ENCODE results near the gene ITGB2. TPM values are rescaled to one million over a fixed set of nuclear protein-coding genes. Genes with fewer than 3 reads are reported as not detected.
A peak's percentile ranks its signal among the peaks of the same experiment; 100 is the strongest.

The ITGB2 gene
- polyA plus RNA-seq, 3 donors from 2014 or later: 1,416 to 2,161 (median 1,452) TPM

DNA sequence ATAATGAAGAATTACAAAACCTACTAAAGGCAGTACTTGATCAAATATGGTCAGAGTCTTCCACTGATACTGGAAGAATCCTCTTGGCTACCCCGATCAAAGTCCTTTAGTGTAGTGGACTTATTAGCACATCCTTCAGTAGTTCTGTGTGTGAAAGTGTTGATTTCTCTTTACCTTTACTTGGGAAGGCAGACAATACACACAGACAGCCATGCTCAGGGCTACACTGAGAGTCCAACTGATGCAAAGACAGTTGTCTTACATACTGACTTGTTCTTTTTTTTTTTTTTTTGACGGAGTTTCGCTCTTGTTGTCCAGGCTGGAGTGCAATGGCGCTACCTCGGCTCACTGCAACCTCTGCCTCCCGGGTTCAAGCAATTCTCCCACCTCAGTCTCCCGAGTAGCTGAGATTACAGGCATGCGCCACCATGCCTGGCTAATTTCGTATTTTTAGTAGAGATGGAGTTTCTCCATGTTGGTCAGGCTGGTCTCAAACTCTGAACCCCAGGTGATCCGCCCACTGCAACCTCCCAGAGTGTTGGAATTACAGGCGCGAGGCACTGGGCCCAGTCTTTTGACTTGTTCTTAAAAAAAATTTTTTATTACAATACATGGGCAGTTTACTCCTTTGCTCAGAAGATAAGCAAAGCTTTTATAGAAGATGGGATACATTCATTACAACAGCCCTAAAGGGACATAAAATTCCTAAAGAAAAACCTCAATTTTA lies 43.7 kb downstream of the ITGB2 start:
- DNase-seq: no peak
- Mint-ChIP-seq H3K27me3 (ENCODE audit: low read depth in 3 of 3) (peaks cover 15 to 25% (median 17%) of the 10 kb centered on the region in 3 donors), H3K27ac (no peak overlapping the region), H3K36me3 (no peaks in the 10 kb centered on the region), H3K4me3 (peak overlapping the region in 1 of 5 donors; percentile 28), H3K4me1 (peaks cover 43 to 49% of the 10 kb centered on the region in 2 donors), H3K9me3 (no peaks in the 10 kb centered on the region)

- peaks cover 45 to 51% of the 10 kb centered on the region in 2 donors for H3K4me1 Mint-ChIP-seq
- peak overlapping the region; percentile 88 to 93 (median 92) for H3K4me3 Mint-ChIP-seq
- peaks cover 15 to 25% (median 20%) of the 10 kb centered on the region in 3 donors for H3K27me3 Mint-ChIP-seq (ENCODE audit: low read depth in 3 of 3)
- H3K27ac Mint-ChIP-seq: peak overlapping the region; percentile 84 to 96 (median 92)
- no peaks in the 10 kb centered on the region for H3K9me3 Mint-ChIP-seq
- peak in 2 of 3 donors; percentile 31 to 32 for DNase-seq
- no peaks in the 10 kb centered on the region for H3K36me3 Mint-ChIP-seq
Observed at GRCh38 chr21:44875316-44875700, 45.4 kb downstream of the ITGB2 start.

DNA sequence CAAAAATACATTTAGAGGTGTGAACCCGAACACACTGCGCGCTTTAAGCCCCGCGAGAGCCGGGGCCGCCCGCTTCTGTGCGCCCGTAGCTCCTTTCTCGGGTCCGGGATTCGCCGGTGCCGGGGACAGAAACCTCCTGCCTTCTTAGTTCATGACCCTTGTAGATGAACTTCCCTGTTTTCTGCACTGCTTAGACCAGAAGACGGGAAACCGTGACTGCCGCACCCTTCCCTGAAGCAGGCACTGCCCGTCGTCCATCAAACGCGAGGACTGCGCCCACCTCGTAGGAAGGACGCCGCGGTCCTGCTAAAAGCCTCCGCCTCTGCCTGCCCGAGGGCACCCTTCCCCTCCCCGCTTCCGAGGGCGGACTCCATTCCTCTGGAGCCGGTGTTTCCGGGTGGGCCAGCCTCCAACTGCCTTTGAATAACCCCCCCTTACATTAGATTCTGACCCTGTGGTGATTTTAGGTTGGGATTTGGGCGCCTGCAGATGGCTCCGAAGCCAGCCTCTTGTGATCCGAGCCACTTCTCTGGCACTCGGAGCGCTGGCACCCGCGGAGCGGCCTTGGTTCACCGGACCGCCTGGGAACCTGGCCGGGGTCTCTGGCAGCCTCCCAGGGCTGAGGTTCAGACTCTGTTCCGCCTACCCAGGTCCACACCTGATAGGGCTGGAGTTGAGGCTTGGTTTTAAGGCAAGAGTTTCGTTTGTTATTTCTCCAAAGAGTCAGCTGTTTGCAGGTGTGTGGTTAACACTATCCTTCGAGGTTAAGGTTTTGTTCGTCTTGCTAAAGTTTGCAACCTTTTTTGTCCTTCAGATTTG lies 46.0 kb downstream of the ITGB2 start:
- H3K27ac Mint-ChIP-seq: peak overlapping the region; percentile 84 to 96 (median 92)
- no peaks in the 10 kb centered on the region for H3K9me3 Mint-ChIP-seq
- no peaks in the 10 kb centered on the region for H3K36me3 Mint-ChIP-seq
- peaks cover 50 to 57% of the 10 kb centered on the region in 2 donors for H3K4me1 Mint-ChIP-seq
- peak overlapping the region; percentile 88 to 93 (median 92) for H3K4me3 Mint-ChIP-seq
- peak; percentile 55 to 62 (median 61) for DNase-seq
- peaks cover 15 to 25% (median 20%) of the 10 kb centered on the region in 3 donors for H3K27me3 Mint-ChIP-seq (ENCODE audit: low read depth in 3 of 3)

DNA sequence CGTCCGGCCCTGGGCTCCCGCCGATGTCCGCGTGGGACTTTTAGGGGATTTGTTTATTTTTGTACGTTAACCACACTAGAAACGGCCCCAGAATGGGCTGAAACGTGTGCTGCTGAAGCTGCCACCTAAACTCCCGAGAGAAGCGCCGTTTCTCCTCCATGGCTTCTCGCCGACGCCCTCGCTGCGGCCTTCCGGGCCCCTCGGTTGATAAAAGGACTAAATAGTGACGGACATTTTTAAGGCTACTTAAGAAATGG lies 46.5 kb downstream of the ITGB2 start:
- Mint-ChIP-seq H3K27me3 (ENCODE audit: low read depth in 3 of 3) (peaks cover 15 to 25% (median 20%) of the 10 kb centered on the region in 3 donors), H3K9me3 (no peaks in the 10 kb centered on the region), H3K4me3 (peak overlapping the region; percentile 88 to 93 (median 92)), H3K36me3 (no peaks in the 10 kb centered on the region), H3K4me1 (peaks cover 52 to 62% of the 10 kb centered on the region in 2 donors), H3K27ac (peak overlapping the region; percentile 84 to 96 (median 92))
- DNase-seq: no peak

GRCh38 chr21:44873356-44874239 lies 47.1 kb downstream of the ITGB2 start, which contains the start of gene PTTG1IP:
PTTG1IP (minus strand) TSS chr21:44873690; CDS start chr21:44873616, 74 bp downstream.
- Mint-ChIP-seq H3K27ac (peak within 1 kb of the TSS; percentile 84 to 96 (median 94)), H3K9me3 (no peaks in the 10 kb centered on the region), H3K4me1 (peaks cover 58 to 68% of the 10 kb centered on the region in 2 donors), H3K4me3 (peak within 1 kb of the TSS; percentile 94 to 99 (median 95)), H3K36me3 (no peaks in the 10 kb centered on the region), H3K27me3 (ENCODE audit: low read depth in 3 of 3) (peaks cover 15 to 26% (median 20%) of the 10 kb centered on the region in 3 donors)
- peak; percentile 99 to 100 (median 99) for DNase-seq

GRCh38 chr21:44872649-44873355 lies 47.9 kb downstream of the ITGB2 start:
- peak; percentile 48 to 63 (median 59) for DNase-seq

DNA sequence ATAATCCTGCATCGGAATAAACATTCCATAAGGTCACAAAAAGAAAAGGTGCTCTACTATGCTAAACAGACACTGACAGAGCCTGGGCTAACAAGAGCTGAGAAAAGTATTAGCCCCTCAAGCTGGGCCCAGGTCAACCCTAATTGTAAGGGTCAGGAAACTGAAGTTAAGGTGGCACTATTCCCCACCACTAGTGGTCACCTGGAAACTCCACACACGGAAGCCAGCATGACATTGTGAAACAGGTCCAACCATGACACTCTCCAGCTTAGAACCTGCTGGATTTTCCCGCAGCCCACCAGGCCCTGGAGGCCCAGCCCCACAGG lies 48.4 kb downstream of the ITGB2 start:
- Mint-ChIP-seq H3K4me3 (peak overlapping the region; percentile 94 to 99 (median 95)), H3K27ac (peak overlapping the region; percentile 74 to 94 (median 92)), H3K36me3 (peaks cover 0 to 2% (median 0%) of the 10 kb centered on the region in 3 donors), H3K9me3 (no peaks in the 10 kb centered on the region), H3K4me1 (peaks cover 71 to 81% of the 10 kb centered on the region in 2 donors), H3K27me3 (ENCODE audit: low read depth in 3 of 3) (peaks cover 15 to 27% (median 20%) of the 10 kb centered on the region in 3 donors)
- DNase-seq: no peak

More at GRCh38 chr21:44872649-44873355, 47.9 kb downstream of the ITGB2 start:
- Mint-ChIP-seq H3K36me3 (no peaks in the 10 kb centered on the region), H3K27ac (peak overlapping the region; percentile 74 to 94 (median 92)), H3K27me3 (ENCODE audit: low read depth in 3 of 3) (peaks cover 15 to 27% (median 20%) of the 10 kb centered on the region in 3 donors), H3K9me3 (no peaks in the 10 kb centered on the region), H3K4me3 (peak overlapping the region; percentile 94 to 99 (median 95)), H3K4me1 (peaks cover 66 to 76% of the 10 kb centered on the region in 2 donors)

- Mint-ChIP-seq H3K9me3 (no peaks in the 10 kb centered on the region), H3K36me3 (peaks cover 0 to 4% (median 0%) of the 10 kb centered on the region in 3 donors), H3K27me3 (ENCODE audit: low read depth in 3 of 3) (peaks cover 15 to 27% (median 20%) of the 10 kb centered on the region in 3 donors), H3K4me1 (peaks cover 77 to 86% of the 10 kb centered on the region in 2 donors), H3K4me3 (peak overlapping the region; percentile 94 to 99 (median 95)), H3K27ac (peak overlapping the region; percentile 74 to 94 (median 92))
- DNase-seq: no peak
Observed at GRCh38 chr21:44871576-44872269, 49.0 kb downstream of the ITGB2 start.

DNA sequence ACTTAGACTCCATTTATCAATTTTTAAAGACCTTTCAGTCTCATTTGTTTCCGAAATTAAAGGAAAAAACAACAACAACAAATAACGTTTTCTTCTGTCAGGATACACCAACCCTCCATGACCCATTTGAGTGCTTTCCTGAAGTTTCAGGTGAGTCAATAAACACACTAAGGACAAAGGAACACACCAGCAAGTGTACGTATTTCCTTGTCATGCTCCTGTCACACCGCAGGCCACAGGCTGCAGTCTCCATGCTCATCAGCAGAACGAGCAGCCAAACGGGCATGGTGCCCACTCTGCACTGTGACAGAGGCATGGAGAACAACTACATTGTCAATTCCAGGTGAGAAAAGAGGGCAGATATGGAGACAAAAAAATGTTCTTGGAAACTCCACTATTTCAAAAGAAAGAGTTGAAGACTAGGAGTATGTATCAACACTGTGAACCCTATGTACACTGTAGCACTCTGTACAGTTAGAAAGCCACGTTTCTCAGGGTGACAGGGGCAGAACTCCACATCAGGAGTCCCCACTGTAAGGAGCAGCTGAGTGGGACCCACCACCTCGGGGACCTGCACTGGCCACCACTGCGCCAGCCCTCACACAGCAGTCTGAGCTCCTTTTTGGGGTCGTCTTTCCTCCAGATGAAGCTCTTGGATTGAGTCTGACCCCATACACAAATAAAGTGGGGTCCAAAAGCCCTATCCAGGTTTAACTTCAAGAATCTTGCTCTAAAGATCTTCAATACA lies 49.8 kb downstream of the ITGB2 start:
- peak overlapping the region; percentile 56 to 94 (median 83) for H3K27ac Mint-ChIP-seq
- H3K4me1 Mint-ChIP-seq: peaks cover 80 to 87% of the 10 kb centered on the region in 2 donors
- DNase-seq: no peak
- peaks cover 0 to 4% (median 0%) of the 10 kb centered on the region in 3 donors for H3K36me3 Mint-ChIP-seq
- H3K4me3 Mint-ChIP-seq: peak overlapping the region; percentile 40 to 99 (median 94)
- H3K9me3 Mint-ChIP-seq: no peaks in the 10 kb centered on the region
- peaks cover 15 to 27% (median 23%) of the 10 kb centered on the region in 3 donors for H3K27me3 Mint-ChIP-seq (ENCODE audit: low read depth in 3 of 3)

DNA sequence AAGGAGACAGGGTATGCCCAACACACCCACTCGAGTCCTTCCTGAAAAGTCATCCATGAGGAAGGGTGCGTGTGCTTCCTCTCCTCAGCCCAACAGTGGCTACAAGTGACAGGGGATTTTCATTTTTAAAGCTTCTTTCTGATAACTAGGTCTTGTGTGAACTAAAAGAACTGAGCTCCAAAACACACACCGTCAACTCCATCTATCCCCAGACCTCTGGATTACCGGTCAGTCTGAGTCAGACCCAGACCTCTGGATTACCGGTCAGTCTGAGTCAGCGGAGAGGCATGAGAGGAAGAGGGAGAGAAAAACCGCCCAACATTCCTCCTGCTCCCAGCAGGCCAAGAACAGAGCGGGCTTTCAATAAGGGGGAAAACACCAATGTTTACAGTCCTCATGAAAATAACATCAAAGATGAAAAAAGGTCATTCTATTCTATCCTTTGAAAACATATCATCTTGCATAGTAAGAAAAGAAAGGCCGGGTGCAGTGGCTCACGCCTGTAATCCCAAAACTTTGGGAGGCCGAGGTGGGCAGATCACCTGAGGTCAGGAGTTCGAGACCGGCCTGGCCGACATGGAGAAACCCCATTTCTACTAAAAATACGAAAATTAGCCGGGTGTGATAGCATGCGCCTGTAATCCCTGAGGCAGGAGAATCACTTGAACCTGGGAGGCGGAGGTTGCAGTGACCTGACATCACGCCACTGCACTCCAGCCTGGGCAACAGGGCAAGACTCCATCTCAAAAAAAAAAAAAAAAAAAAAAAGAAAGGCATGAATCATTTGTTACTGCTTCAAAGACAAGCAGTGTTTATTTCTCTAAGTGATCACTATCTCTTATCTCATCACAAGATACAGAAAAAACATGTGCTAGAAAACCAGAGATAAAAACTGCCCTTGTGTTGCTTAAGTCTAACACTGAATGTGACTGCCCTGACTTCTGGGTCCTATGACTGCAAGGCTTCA lies 50.6 kb downstream of the ITGB2 start:
- Mint-ChIP-seq H3K36me3 (peaks cover 0 to 6% (median 0%) of the 10 kb centered on the region in 3 donors), H3K27me3 (ENCODE audit: low read depth in 3 of 3) (peaks cover 10 to 24% (median 20%) of the 10 kb centered on the region in 3 donors), H3K27ac (peak overlapping the region; percentile 48 to 78 (median 64)), H3K4me3 (peak overlapping the region; percentile 40 to 68 (median 62)), H3K9me3 (no peaks in the 10 kb centered on the region), H3K4me1 (peaks cover 81 to 87% of the 10 kb centered on the region in 2 donors)
- no peak for DNase-seq

DNA sequence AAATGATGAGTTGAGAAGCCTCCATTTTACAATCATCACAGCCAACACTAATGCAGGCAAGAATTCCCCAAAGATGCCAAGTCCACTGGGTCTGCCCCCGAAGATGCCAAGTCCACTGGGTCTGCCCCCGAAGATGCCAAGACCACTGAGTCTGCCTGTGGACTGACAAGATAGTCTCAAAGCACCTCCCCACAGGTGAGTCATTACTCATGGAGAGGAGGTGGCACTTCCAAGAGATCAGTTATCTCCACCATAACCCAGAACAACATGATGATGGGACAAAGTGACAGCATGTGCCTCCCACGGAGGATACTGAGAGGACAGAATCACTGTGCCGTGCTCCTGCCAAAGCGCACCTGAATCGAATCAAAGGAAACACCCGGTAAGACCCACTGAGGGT lies 52.0 kb downstream of the ITGB2 start:
- peak overlapping the region; percentile 43 to 77 (median 69) for H3K4me3 Mint-ChIP-seq
- H3K27ac Mint-ChIP-seq: peak overlapping the region; percentile 68 to 92 (median 79)
- no peaks in the 10 kb centered on the region for H3K9me3 Mint-ChIP-seq
- peaks cover 0 to 9% (median 0%) of the 10 kb centered on the region in 3 donors for H3K36me3 Mint-ChIP-seq
- H3K4me1 Mint-ChIP-seq: peaks cover 81 to 87% of the 10 kb centered on the region in 2 donors
- no peak for DNase-seq
- H3K27me3 Mint-ChIP-seq (ENCODE audit: low read depth in 3 of 3): peaks cover 5 to 15% (median 11%) of the 10 kb centered on the region in 3 donors

Data from immature natural killer cell (primary cell).